ENCODE results near the gene OCLN.
"Not testable (repeated sequence)": the region's sequence is repeated elsewhere in the genome, so short reads cannot be mapped to it uniquely, and the experiment has no call there.

OCLN gene

GRCh38 chr5:69491838-69492390, 676 bp upstream of the OCLN start:
- no peak for DNase-seq

GRCh38 chr5:69492923-69493395, 369 bp downstream of the OCLN start:
- DNase-seq = no peak

- peak; percentile 29 for DNase-seq
These were observed 975 bp downstream of the OCLN start for GRCh38 chr5:69493396-69494133.

- peak; percentile 13 to 18 for DNase-seq
These were observed 1.9 kb downstream of the OCLN start for GRCh38 chr5:69494452-69494851.

GRCh38 chr5:69497006-69497520, 4.5 kb downstream of the OCLN start:
- DNase-seq = no peak

GRCh38 chr5:69498384-69498783, 5.8 kb downstream of the OCLN start:
- DNase-seq = no peak

- DNase-seq = no peak
These were observed 9.8 kb downstream of the OCLN start for GRCh38 chr5:69502367-69502766.

GRCh38 chr5:69502767-69503488, 10.3 kb downstream of the OCLN start:
- DNase-seq = peak; percentile 7 to 53

GRCh38 chr5:69504036-69504435, 11.4 kb downstream of the OCLN start:
- DNase-seq = no peak

- DNase-seq = no peak
These were observed 12.7 kb downstream of the OCLN start for GRCh38 chr5:69505306-69505705.

GRCh38 chr5:69509212-69509611, 16.6 kb downstream of the OCLN start:
- DNase-seq = peak; percentile 8 to 11

- DNase-seq = no peak
These were observed 18.1 kb downstream of the OCLN start for GRCh38 chr5:69510694-69511093.

- DNase-seq = no peak
These were observed 20.2 kb downstream of the OCLN start for GRCh38 chr5:69512740-69513260.

GRCh38 chr5:69515570-69515969, 23.0 kb downstream of the OCLN start:
- not testable (repeated sequence) for DNase-seq

GRCh38 chr5:69516769-69517168, 24.2 kb downstream of the OCLN start:
- DNase-seq = no peak

- no peak for DNase-seq
These were observed 25.2 kb downstream of the OCLN start for GRCh38 chr5:69517763-69518212.

- no peak for DNase-seq
These were observed 26.7 kb downstream of the OCLN start for GRCh38 chr5:69519285-69519684.

- no peak for DNase-seq
These were observed 29.4 kb downstream of the OCLN start for GRCh38 chr5:69522035-69522434.

- no peak for DNase-seq
These were observed 32.9 kb downstream of the OCLN start for GRCh38 chr5:69525490-69525889.

- no peak for DNase-seq
These were observed 34.1 kb downstream of the OCLN start for GRCh38 chr5:69526660-69527059.

- no peak for DNase-seq
These were observed 34.7 kb downstream of the OCLN start for GRCh38 chr5:69527128-69527770.

- DNase-seq = no peak
These were observed 35.4 kb downstream of the OCLN start for GRCh38 chr5:69528035-69528434.

GRCh38 chr5:69528609-69529008, 36.0 kb downstream of the OCLN start:
- no peak for DNase-seq
